ENCODE measurements around the gene OTOP2. TPM values are rescaled to one million over a fixed set of nuclear protein-coding genes. Genes with fewer than 3 reads are reported as not detected.
A peak's percentile ranks its signal among the peaks of the same experiment; 100 is the strongest.

OTOP2 gene
- total and polyA plus RNA-seq, 7 donors: not detected

DNA sequence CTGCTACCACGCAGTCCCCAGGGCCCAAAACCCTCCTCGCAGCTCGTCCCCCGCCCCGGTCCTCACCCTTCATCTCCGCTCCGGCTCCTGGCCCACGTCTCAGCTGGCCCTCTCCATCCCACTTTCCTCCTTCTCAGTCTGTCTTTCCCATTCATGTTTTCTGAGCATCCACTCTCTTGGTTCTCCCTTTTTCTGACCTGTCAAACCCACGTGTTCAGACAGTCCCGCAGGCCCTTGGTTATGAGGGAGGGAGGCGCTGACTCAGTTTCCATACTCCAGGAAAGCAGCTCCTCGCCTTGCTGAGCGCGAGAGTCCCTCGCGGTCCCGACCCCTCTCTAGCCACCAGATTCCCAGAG is 48.9 kb downstream of the OTOP2 start:
- intact Hi-C loops (cut with DNase I): no loop called here
- Histone ChIP-seq H3K4me3 (peak overlapping the region; percentile 68), H3K27ac (no peak overlapping the region), H3K27me3 (ENCODE audit: insufficient read depth in 3 of 3, low read length in 2 of 3) (peaks cover 0 to 41% (median 9%) of the 10 kb centered on the region in 3 donors), H3K4me1 (no peaks in the 10 kb centered on the region), H3K9me3 (no peaks in the 10 kb centered on the region), H3K36me3 (ENCODE audit: insufficient read depth in 1 of 2, low read depth in 1 of 2) (no peaks in the 10 kb centered on the region)
- 9 to 12% (median 10%) methylated on average over 17 of the region's 17 CpGs for WGBS, 3 donors
- no peak for TF ChIP-seq CTCF (IDR thresholded peaks at IDR 0.05)
- no peak for DNase-seq
- peak in 1 of 4 donors; percentile 32 for ATAC-seq

DNA sequence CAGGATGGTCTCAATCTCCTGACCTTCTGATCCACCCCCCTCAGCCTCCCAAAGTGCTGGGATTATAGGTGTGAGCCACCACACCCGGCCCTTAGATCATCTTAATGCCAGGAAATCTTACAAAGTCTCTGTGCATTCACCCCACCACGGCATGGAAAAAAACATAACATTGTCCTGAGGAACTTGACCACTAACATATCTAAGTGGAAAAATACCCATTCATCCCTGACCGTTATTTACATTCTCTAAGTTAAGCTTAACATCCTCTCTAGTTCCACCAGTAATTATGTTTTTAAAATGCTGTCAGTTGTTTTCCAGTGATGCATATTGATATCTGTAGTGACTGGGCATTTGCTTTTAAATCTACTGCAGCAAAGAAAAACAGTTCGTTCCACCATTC is 51.9 kb downstream of the OTOP2 start:
- intact Hi-C loops (cut with DNase I): no loop called here
- no peak for ATAC-seq
- no peaks in the 10 kb centered on the region for H3K9me3 ChIP-seq
- no peak overlapping the region for H3K27ac ChIP-seq
- no peak for DNase-seq
- H3K4me1 ChIP-seq: no peaks in the 10 kb centered on the region
- no peak for TF ChIP-seq CTCF (IDR thresholded peaks at IDR 0.05)
- H3K27me3 ChIP-seq (ENCODE audit: insufficient read depth in 3 of 3, low read length in 2 of 3): peaks cover 0 to 54% (median 9%) of the 10 kb centered on the region in 3 donors
- no peaks in the 10 kb centered on the region for H3K36me3 ChIP-seq (ENCODE audit: insufficient read depth in 1 of 2, low read depth in 1 of 2)
- WGBS, 3 donors: 79 to 82% (median 81%) methylated on average over 4 of the region's 4 CpGs
- H3K4me3 ChIP-seq: no peak overlapping the region

- Histone ChIP-seq H3K27ac (no peak overlapping the region), H3K27me3 (ENCODE audit: insufficient read depth in 3 of 3, low read length in 2 of 3) (peaks cover 0 to 48% (median 7%) of the 10 kb centered on the region in 3 donors), H3K9me3 (no peaks in the 10 kb centered on the region), H3K4me1 (no peaks in the 10 kb centered on the region), H3K36me3 (ENCODE audit: insufficient read depth in 1 of 2, low read depth in 1 of 2) (no peaks in the 10 kb centered on the region), H3K4me3 (no peak overlapping the region)
- 89 to 95% (median 89%) methylated on average over 3 of the region's 3 CpGs for WGBS, 3 donors
- intact Hi-C loops (cut with DNase I): no loop called here
- TF ChIP-seq CTCF (IDR thresholded peaks at IDR 0.05): no peak
- ATAC-seq: no peak
- no peak for DNase-seq
Observed at GRCh38 chr17:74977802-74978201, 53.7 kb downstream of the OTOP2 start.

- ATAC-seq (no peak), DNase-seq (no peak)
- intact Hi-C loops (cut with DNase I): no loop called here
Observed at GRCh38 chr17:74978240-74978639, 54.2 kb downstream of the OTOP2 start.

More at GRCh38 chr17:74978240-74978639, 54.2 kb downstream of the OTOP2 start:
- Histone ChIP-seq H3K27me3 (ENCODE audit: insufficient read depth in 3 of 3, low read length in 2 of 3) (peaks cover 0 to 48% (median 5%) of the 10 kb centered on the region in 3 donors), H3K27ac (no peak overlapping the region), H3K36me3 (ENCODE audit: insufficient read depth in 1 of 2, low read depth in 1 of 2) (no peaks in the 10 kb centered on the region), H3K4me1 (no peaks in the 10 kb centered on the region), H3K9me3 (no peaks in the 10 kb centered on the region), H3K4me3 (no peak overlapping the region)
- no peak for TF ChIP-seq CTCF (IDR thresholded peaks at IDR 0.05)
- 50 to 55% (median 54%) methylated on average over 3 of the region's 3 CpGs for WGBS, 3 donors

All from psoas muscle (tissue), 8 donors.